A375 (cell line): ENCODE data around the gene POLD1. TPM values are rescaled to one million over a fixed set of nuclear protein-coding genes. Genes with fewer than 3 reads are reported as not detected.

Source experiments
- total RNA-seq: library from RNA; depleted of rRNA; stranded (reverse); fragments of >200 nt; shearing (Covaris generic); gene quantifications from 2 replicates; pipeline ENCODE4 v1.2.3, GENCODE V29; 2014; rRNA removed

The POLD1 gene
- total RNA-seq: 130 and 138 TPM in 2 replicates

DNA sequence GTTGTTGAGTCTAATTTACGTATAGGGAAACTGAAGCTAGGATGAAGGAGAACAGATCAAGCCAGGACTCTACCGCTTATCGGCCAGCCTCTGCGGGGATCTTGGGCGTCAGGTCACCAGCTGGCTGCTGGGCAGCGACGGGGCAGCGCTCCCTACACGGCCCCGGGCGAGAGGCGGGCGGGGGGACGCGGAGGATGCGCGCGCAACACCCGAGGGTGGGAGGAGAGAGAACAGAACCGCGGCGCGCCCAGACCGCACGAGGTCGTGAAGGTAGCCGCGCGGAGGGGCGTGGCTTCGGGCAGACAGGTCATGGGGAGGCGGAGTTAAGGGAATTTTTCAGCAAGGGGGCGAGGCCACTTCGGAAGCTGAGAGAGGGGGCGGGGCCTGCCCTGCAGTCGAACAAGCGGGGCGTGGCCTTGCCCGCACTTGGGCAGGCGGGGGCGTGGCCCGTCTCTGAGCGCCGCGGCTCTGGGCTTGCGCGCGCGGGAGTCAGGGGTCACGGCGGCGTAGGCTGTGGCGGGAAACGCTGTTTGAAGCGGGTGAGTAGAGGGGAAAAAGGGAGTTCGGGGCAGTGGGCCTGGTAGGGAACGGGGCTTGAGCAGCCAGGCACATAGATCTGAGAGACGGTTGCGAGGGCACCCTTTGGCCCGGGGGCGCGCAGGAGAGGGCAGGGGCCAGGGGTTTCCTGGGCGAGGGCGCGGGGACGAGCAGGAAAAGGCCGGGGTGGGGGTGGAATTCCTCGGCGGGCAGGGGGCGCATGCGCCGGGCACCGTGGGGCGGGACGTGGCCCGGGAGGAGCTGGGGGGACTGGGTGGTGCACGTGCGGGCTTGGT lies at the start of gene POLD1:
POLD1 (plus strand) TSS at position 496 of the 833 bp plus-strand sequence. CDS start 14,505 bp downstream, outside the sequence.

DNA sequence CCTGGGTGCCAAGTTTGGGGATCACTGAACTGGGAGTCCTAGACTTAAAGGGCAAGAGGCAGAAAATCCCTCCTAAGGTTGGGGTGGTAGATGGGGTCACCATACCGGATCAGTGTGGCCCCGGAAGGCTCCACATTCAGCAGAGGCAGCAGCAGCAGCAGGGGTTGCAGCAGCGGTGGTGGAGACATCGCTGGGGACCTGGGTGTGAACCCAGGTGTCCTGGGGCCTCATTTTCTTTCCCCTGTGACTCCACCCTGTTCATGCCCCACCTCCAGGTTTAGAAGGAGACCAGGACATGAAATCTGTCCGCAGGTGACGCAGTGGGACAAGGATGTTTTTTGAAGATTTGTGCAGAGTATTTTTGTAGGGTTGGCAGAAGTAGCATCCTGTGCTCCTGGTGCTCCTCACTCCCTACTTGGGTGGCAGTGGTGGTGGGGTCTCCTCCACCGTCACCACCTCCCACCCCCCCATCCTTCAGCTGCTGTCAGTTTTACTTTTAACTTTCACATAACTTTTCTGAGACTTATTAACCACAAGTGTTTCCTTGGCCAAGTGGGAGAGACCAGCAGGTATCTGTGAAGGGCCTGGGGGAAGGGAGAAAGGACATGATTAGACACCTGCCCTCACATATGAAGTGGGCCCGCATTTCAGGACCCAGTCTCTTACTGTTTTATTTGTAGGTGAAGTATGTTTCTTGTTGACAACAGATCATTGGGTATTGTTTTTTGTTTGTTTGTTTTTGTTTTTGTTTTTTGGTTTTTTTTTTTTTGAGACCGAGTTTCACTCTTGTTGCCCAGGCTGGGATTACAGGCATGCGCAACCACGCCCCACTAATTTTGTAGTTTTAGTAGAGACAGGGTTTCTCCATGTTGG lies 18.5 kb upstream of the POLD1 start, which contains the start of gene NAPSA:
NAPSA (minus strand) TSS at position 206 of the 873 bp plus-strand sequence; CDS start at position 188, 18 bp downstream.

DNA sequence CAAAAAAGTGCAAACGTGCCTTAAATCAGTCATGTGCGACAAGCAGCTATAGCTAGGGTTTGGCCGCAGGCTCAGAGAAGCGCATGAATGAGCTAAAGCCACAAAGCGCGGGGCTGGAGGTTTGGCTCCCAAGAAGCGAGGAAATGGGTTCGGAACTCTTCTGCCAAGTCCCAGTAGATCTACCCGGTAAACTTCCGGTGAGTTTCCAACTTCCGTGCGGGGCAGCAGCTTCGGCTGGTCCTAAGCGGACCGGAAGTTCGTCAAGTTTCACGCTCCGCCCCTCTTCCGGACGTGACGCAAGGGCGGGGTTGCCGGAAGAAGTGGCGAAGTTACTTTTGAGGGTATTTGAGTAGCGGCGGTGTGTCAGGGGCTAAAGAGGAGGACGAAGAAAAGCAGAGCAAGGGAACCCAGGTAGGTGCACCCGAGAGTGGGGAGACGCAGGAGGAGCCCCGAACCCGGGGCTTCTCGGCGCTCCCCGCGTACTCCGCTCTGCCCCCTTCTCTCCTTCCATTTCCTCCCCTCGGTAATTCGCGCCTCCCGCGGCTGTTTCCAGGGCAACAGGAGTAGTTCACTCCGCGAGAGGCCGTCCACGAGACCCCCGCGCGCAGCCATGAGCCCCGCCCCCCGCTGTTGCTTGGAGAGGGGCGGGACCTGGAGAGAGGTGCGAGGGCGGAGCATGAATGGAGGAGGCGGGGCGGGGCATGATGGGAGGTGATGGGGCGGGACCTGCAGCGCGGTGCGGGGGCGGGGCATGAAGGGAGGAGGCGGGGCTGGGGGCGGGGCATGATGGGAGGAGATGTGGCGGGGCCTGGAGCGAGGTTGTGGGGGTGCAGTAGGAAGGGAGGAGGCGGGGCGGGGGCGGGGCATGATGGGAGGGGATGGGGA lies 7.7 kb upstream of the POLD1 start, which contains the start of gene NR1H2:
NR1H2 (plus strand) TSS at position 292 of the 885 bp plus-strand sequence. CDS start 1,149 bp downstream, outside the sequence.

DNA sequence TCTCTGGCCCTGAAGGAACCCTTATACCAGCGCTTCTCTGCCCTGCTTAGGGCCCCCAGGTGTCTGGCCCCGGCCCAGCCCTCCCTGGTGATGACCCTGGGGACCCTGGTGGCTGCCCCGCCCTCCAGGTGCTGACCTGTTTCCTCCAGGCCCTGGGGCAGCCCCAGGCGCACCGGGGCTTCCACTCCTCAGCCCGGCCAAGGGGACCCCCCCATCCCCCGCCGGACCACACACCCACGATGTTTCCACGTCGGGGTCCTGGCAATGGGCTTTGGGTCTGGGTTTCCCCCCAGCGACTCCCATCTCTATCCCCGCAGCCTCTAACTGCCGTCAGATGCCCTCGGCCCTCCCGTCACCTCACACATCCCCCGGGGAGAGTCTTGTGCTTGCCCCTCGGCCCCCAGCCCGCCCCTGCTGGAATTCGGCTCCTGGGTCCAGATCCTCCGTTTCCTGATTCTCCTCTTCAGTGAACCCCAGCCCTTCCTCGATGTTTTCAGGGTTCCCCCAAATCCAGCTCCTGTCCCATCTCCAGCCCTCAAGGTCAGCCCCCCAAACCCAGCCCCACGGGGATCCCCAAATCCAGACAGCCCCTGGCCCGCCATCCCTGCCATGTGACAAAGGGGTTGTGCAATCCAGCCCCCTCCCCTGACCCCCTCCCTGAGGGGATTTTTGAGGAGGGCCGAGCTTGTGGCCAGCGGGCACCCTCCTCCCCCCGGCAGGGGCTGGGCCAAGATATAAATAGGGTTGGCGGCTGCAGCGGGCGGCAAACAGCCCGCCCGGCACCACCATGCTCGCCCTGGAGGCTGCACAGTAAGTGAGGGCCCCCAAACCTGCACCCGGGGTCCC lies 34.3 kb downstream of the POLD1 start, which contains the start of gene SPIB:
SPIB (plus strand) TSS at position 763 of the 846 bp plus-strand sequence; CDS start at position 788, 25 bp downstream.

DNA sequence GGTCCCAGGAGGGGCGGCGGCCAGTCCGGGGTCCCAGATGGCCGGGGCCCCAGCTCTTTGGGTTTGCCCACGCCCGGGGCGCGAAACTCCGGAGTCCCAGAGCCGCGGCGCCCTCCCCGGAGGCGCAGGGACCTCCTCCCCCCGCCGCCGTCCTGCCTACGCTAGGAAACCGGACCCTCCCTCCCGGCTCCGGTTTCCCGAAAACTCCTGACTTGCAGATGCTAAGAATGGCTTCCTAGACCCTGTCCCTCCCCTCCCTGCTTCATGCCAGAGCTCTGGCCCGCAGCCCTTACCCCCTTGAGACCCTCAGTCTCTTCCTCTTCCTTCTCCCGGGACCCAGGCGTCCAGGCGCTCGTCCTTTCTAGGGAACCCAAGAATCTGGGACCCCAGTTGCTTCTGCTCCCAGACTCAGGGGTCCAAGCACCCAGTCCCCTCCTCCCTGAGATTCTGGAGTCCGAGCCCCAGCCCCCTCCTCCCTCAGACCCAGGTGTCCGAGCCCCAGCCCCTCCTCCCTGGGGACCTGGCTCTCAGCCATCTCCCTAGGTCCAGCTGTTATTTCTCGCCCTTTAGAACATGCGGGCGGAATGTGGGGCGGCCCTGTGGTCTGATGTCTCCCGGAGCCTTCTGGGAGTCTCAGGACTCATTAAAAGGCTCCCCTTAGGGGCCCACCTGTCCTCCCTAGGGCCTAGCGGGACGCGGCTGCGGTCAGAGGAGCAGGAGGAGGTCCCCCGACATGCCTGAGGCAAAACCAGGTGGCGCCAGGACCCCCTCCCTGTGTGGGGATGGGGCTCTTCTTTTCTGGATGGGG lies 48.3 kb downstream of the POLD1 start, which contains the start of gene MYBPC2:
MYBPC2 (plus strand) TSS at position 672 of the 808 bp plus-strand sequence; CDS start at position 734, 62 bp downstream.

Other genes with a start within 250 kb of the POLD1 start
- gene IZUMO2, start 221.1 kb upstream of the POLD1 start, total RNA-seq: not detected in 2 replicates
- gene MYH14, start 180.7 kb upstream of the POLD1 start, total RNA-seq: 6.8 and 6.9 TPM in 2 replicates
- gene KCNC3, start 55.0 kb upstream of the POLD1 start, total RNA-seq: 1.2 and 1.5 TPM in 2 replicates
- gene NAPSA, start 18.7 kb upstream of the POLD1 start, total RNA-seq: not detected in 2 replicates
- gene NR1H2, start 7.9 kb upstream of the POLD1 start, total RNA-seq: 117 and 120 TPM in 2 replicates
- gene SPIB, start 34.6 kb downstream of the POLD1 start, total RNA-seq: 0.11 TPM in 1 of 2 replicates, not detected in the other
- gene MYBPC2, start 48.5 kb downstream of the POLD1 start, total RNA-seq: not detected in 2 replicates
- 40.9 and 44.9 TPM in 2 replicates for gene EMC10, start 92.2 kb downstream of the POLD1 start, total RNA-seq
- gene GARIN5A, start 92.5 kb downstream of the POLD1 start, total RNA-seq: 0.15 and 0.88 TPM in 2 replicates
- 42.8 and 58.6 TPM in 2 replicates for gene JOSD2, start 126.8 kb downstream of the POLD1 start, total RNA-seq
- not detected in 2 replicates for gene ASPDH, start 129.6 kb downstream of the POLD1 start, total RNA-seq
- gene LRRC4B, start 184.1 kb downstream of the POLD1 start, total RNA-seq: 7.4 and 8.4 TPM in 2 replicates